HG03039 (cell line): ENCODE results near the gene DSCAML1.

Experiments
- ATAC-seq: cut with Tn5 transposase; IDR thresholded peaks from one replicate; pipeline ENCODE4 v1.9.1; 2021; ENCODE audit warnings: mild to moderate bottlenecking, moderate library complexity; ENCODE audit not compliant: unreplicated experiment

Gene DSCAML1

GRCh38 chr11:117621226-117621625 is 175.8 kb downstream of the DSCAML1 start:
- no peak for ATAC-seq

DNA sequence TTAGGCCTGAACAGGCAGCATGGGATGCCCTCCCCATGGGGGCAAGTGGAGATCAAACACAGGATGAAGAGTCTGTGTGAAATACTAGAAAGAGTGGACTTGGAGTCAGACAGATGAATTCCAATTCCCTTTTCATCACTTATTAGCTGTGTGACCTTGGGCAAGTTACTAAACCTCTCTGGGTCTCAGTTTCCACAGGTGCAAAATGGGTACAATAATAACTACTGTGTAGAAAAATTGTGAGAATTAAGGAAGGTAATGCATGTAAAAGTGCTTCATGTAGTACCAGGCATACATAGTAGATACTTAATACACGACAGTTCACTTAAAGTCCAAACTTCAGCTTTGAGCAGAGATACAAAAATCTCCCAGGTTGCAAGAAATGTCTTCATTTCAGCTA is 176.4 kb downstream of the DSCAML1 start:
- no peak for ATAC-seq

DNA sequence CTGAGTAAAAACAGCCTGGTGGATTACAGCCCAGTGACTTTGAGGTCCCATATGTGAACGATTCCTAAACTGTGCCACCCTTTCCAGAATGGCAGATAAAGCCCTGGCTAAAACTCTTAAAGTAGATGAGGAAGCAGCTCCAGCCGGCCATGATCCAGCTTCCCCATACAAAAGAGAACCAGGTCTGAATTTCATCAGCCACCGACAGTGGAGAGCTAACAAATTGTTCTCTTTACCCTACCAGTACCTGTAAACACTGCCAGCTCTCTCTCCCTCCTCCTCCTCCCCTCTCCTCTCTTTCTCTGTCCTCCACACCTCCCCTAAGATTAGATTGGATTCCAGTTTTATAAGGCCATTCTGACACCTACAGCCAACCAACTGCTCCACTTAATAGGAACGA is 176.9 kb downstream of the DSCAML1 start:
- no peak for ATAC-seq

- ATAC-seq, result no peak
Observed at GRCh38 chr11:117619661-117620060, 177.4 kb downstream of the DSCAML1 start.

DNA sequence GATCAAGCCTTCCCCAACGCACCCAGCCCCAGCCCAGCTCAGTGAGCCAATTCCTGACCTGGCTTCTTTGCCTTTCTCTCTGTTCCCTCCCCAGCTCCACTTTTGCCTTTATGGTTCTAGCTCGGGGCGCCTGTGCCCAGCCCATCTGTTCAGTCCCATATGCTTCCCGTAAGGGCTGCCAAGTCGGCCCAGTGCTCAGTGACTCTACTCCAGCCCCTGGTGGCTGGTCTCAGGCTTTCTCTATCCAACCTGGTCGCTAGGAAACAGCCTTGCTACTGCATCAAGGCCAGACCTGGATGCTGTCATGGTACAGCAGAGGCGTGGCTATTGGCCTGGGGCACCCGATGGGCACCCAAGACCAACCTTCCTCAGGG is 178.0 kb downstream of the DSCAML1 start:
- ATAC-seq, result no peak

GRCh38 chr11:117618302-117618981 is 178.6 kb downstream of the DSCAML1 start:
- no peak for ATAC-seq

- no peak for ATAC-seq
Observed at GRCh38 chr11:117616979-117617378, 180.0 kb downstream of the DSCAML1 start.

DNA sequence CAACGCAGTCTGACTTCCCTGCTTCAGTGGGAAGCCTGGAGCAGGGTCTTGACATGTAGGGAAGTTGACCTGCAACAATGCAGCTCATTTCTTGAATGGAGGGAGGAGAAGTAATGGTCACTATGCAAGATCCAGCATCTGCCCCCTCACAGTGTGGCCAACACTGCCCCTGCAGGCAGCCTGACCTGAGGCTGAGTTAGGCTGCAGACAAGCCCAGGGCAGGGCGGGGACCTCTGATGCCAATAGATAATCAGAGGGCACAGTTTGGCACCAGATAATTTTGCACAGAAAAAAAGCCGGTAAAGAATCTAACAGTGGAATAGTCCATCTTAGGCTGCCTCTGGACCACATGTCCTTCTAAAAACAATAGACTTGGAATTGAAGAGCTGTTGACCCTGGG is 182.3 kb downstream of the DSCAML1 start:
- ATAC-seq, result no peak

DNA sequence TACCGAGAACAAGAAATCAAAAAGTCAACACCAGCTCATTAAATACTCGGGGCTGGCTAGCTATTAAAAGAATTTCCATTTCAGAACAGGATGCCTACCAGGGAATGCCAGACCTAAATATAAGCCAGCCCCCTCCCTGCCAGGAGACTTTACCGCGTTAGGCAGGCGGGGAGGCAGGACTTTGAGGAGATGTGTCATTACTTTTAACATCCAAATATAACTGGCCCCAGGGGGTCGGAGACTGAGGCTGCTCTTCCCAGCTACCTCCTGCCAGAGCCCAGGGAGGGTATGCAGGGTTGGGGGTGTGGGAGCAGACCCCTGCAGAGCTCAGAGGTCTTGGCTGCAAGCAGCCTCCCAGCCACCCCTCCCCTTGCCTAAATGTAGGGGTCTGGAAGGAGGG is 183.5 kb downstream of the DSCAML1 start:
- no peak for ATAC-seq

GRCh38 chr11:117612177-117612576 is 184.8 kb downstream of the DSCAML1 start:
- ATAC-seq, result no peak

DNA sequence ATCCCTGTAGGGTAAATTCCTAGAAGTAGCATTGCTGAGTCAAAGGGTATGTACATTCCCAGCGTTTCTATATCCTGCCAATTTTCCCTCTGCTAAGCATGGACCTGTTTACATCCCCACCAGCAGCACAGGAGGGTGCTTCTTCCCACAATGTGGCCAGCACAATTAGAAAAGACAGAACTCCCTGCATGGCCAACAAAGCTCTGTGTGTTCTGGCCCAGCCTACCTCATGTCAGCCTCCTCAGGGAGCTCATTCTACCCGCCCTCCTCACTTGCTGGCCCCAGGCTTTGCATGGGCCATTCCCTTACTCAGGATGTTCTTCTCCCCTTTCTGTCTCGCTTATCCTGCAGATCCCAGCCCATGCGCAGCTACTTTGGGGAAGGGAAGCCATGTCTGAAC is 186.1 kb downstream of the DSCAML1 start:
- ATAC-seq, result no peak

- ATAC-seq, result no peak
Observed at GRCh38 chr11:117610045-117610444, 187.0 kb downstream of the DSCAML1 start.

DNA sequence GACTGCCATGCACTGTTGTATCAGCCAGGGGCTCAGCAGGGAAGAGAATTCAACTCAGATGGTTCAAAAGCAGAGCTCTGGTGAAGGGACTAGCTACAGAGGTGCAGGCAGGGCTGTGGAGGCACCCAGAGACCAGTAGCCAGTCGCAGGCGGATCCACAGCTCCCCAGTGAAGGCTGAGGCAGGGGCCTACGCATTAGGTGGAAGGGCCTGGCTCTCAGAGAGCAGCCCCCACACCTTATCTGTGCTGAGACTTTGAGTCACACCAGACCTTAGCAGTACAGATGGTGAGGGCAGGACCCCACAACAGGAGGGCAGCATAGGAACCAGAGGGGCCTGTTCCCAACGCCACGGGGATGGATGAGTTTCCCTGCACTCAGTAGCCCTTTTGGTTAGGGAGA is 189.6 kb downstream of the DSCAML1 start:
- no peak for ATAC-seq

DNA sequence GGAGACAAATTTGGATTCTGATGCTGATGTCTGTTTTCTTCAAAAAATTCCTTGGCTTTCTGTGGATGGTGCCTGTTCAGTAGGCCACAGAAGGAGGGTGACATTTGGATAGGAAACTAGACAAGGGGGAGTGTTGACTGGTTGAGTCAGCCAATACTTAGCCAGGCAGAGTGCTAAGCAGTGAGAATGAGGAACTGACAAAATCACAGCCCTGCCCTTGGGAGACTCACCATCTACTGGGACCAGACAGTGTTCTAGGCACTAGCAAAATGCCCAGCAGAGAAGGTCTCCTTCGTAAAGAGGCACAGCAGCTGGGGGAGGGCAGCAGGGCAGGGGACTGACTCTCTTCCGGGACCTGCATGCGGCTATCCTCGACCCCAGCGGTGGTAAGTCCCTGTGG is 190.2 kb downstream of the DSCAML1 start:
- no peak for ATAC-seq

- ATAC-seq, result no peak
Observed at GRCh38 chr11:117606211-117606610, 190.8 kb downstream of the DSCAML1 start.

DNA sequence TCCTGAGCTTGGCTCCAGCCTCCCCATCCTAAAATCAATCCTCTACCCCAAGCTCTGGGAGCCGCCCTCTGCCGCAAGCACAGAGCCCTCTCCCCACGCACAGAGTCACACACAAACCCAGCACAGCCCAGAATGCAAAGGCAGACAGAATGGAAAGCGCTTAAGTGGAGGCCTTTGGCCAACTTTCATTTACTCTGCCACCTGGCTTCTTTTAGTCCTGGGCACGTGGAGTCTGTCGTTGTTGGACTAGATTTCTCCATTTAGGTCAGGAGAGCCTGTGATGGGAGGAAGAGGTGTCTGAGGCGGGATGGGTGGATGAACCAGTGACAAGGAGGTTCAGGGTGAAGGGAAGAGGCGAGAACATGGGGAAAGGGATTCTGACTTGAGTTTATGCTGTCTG is 191.7 kb downstream of the DSCAML1 start:
- no peak for ATAC-seq

- no peak for ATAC-seq
Observed at GRCh38 chr11:117604336-117604995, 192.6 kb downstream of the DSCAML1 start.

- no peak for ATAC-seq
Observed at GRCh38 chr11:117603932-117604331, 193.1 kb downstream of the DSCAML1 start.

DNA sequence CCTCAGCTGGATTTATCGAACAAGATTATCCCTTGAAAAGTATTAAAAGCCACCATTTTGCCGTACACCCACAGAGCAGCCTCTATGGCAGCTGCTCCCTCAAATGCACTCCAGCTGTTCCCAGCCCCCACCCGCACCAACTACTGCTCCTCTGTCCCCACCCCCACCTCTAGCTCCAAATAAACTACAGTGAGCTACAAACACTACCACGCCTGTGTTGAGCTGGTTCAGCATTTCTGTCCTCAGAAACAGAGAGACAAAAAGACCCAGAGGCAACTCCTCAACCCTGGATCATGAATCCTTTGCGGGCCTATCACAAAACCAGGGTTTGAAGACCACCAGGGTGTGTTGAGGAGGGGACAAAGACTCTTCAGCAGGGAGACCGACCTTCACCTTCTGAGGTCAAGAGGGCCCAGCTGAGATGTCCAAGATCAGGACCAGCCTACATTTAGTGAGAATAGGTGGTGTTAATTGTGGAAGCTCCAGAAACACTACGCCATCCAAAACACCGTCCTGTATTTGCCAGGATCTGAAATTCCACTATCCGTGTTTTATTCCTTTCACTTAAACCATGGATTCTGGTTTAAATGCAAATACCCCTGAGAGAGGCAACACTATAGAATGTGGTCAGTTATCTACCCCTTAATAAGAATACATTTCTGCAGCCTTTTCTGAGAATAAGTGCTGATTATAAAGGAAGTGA is 195.9 kb downstream of the DSCAML1 start:
- ATAC-seq, result no peak

DNA sequence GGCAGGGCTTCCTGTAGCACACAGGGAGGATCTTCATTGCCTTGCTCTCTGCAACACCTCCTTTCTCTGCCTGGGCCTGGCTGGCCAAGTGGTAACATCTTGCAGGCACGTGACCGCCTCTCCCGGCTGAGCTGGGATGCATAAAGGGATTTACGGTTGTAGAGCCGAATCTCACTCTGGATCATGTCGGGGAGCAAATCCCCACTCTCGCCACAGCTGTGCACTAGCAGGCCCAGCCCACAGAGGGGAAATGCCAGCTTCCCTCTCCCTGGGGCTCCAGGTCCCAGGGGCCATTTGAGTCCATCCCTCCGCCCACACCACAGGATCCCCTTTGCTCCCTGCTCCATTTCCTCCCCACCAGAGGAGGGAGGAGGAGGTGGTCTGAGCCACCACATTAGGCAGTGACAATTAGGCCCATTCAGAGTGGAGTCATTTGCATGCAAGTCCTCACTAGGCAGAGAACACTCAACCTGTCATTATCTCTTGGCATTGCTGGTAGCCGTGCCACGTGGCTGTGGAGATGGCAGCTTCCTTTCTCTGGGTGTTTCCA is 196.7 kb downstream of the DSCAML1 start:
- no peak for ATAC-seq

DNA sequence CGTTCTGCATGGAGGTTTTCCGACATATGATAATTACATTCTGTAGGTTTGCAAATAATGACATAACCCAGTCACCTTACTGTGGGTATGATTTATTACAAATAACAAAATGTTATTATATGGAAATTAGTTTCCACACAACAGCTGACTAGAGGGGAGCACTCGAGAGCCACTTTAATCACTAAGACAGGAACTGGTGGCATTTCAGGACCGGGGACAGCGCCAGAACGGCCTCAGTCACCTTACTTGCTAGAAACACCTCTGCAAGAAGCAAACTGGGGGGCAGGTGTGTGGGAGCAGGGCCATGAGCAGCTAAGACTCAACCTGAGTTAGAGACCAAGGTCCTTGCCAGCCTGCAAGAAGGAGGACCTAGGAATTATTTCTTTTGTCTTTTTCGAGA is 199.9 kb downstream of the DSCAML1 start:
- ATAC-seq, result no peak

- no peak for ATAC-seq
Observed at GRCh38 chr11:117595440-117595839, 201.6 kb downstream of the DSCAML1 start.
